Measurements from ENCODE around the gene UBE2E2. TPM values are rescaled to one million over a fixed set of nuclear protein-coding genes. Genes with fewer than 3 reads are reported as not detected.

Gene UBE2E2
- total RNA-seq, 1 donor from 2014 or later = 50.8 TPM

GRCh38 chr3:23497156-23497555 lies 294.0 kb downstream of the UBE2E2 start:
- Histone ChIP-seq H3K9me3 (no peaks in the 10 kb centered on the region), H3K4me1 (peaks cover 9% of the 10 kb centered on the region), H3K27me3 (ENCODE audit: low read depth) (no peaks in the 10 kb centered on the region), H3K36me3 (no peaks in the 10 kb centered on the region), H3K27ac (no peak overlapping the region), H3K4me3 (no peak overlapping the region)
- intact Hi-C loops (cut with DNase I) = no loop called here
- DNase-seq = no peak
- ATAC-seq = no peak
- TF ChIP-seq CTCF (IDR thresholded peaks at IDR 0.05) = no peak

- no peak for TF ChIP-seq CTCF (IDR thresholded peaks at IDR 0.05)
- H3K36me3 ChIP-seq = no peaks in the 10 kb centered on the region
- no peaks in the 10 kb centered on the region for H3K4me1 ChIP-seq
- H3K27me3 ChIP-seq (ENCODE audit: low read depth) = no peaks in the 10 kb centered on the region
- DNase-seq (no peak), ATAC-seq (no peak)
- no peaks in the 10 kb centered on the region for H3K9me3 ChIP-seq
- no peak overlapping the region for H3K27ac ChIP-seq
- no peak overlapping the region for H3K4me3 ChIP-seq
- intact Hi-C loops (cut with DNase I) = no loop called here
Observed at GRCh38 chr3:23501201-23501802, 298.2 kb downstream of the UBE2E2 start.

GRCh38 chr3:23508464-23508863 lies 305.3 kb downstream of the UBE2E2 start:
- DNase-seq (no peak), ATAC-seq (no peak)
- Histone ChIP-seq H3K4me3 (no peak overlapping the region), H3K4me1 (no peaks in the 10 kb centered on the region), H3K27me3 (ENCODE audit: low read depth) (no peaks in the 10 kb centered on the region), H3K27ac (no peak overlapping the region), H3K36me3 (no peaks in the 10 kb centered on the region), H3K9me3 (no peaks in the 10 kb centered on the region)
- intact Hi-C loops (cut with DNase I) = no loop called here
- TF ChIP-seq CTCF (IDR thresholded peaks at IDR 0.05) = no peak

- ATAC-seq (peak in 1 of 2 donors; percentile 26), DNase-seq (no peak)
- no peak overlapping the region for H3K27ac ChIP-seq
- intact Hi-C loops (cut with DNase I) = no loop called here
- no peak overlapping the region for H3K4me3 ChIP-seq
- H3K9me3 ChIP-seq = no peaks in the 10 kb centered on the region
- H3K27me3 ChIP-seq (ENCODE audit: low read depth) = no peaks in the 10 kb centered on the region
- H3K36me3 ChIP-seq = no peaks in the 10 kb centered on the region
- TF ChIP-seq CTCF (IDR thresholded peaks at IDR 0.05) = no peak
- peaks cover 16% of the 10 kb centered on the region for H3K4me1 ChIP-seq
Observed at GRCh38 chr3:23518441-23518840, 315.3 kb downstream of the UBE2E2 start.

- ATAC-seq = no peak
- Histone ChIP-seq H3K27ac (no peak overlapping the region), H3K36me3 (no peaks in the 10 kb centered on the region), H3K4me1 (peaks cover 16% of the 10 kb centered on the region), H3K4me3 (no peak overlapping the region), H3K27me3 (ENCODE audit: low read depth) (no peaks in the 10 kb centered on the region), H3K9me3 (no peaks in the 10 kb centered on the region)
- TF ChIP-seq CTCF (IDR thresholded peaks at IDR 0.05) = no peak
- DNase-seq = no peak
- intact Hi-C loops (cut with DNase I) = no loop called here
Observed at GRCh38 chr3:23519314-23520208, 316.4 kb downstream of the UBE2E2 start.

Measured in lower lobe of right lung (tissue), 2 donors.